H1 (cell line): ENCODE data around the gene IGF2R. TPM values are rescaled to one million over a fixed set of nuclear protein-coding genes. Genes with fewer than 3 reads are reported as not detected.

Source experiments
- CTCF ChIA-PET: fragments of 300-600 bp; sonication (Branson Sonifier 250); formaldehyde crosslinking; loops from one replicate; lab custom pipeline; 2021; ENCODE audit not compliant: partially characterized antibody; lab: Charles Lee
- POLR2A ChIA-PET: fragments of 300-600 bp; sonication (Branson Sonifier 250); formaldehyde crosslinking; loops from one replicate; lab custom pipeline; 2021; ENCODE audit warnings: inconsistent platforms; ENCODE audit not compliant: partially characterized antibody; lab: Charles Lee
- DNase-seq, 2 experiments: peaks; one replicate each; pipeline versions ENCODE4 v3.0.0 to v3.0.0-alpha.2; 2010 to 2022; ENCODE audit warnings: low spot score in 2 of 2, low read depth in 1 of 2, mixed read lengths in 1 of 2
- FAIRE-seq: peaks from 2 replicates; lab custom pipeline; 2011; peaks lifted over from hg19 to GRCh38; lab: Jason Lieb, UNC
- H2AFZ ChIP-seq: 2 replicates; pipeline ENCODE4 v1.8.1; 2012; ENCODE audit warnings: low read length, inconsistent platforms
- H2AK5ac ChIP-seq: 2 replicates; pipeline ENCODE4 v1.6.1; 2013; ENCODE audit warnings: low read depth, low read length
- H2BK120ac ChIP-seq: replicated peaks from 2 replicates; pipeline ENCODE3; 2013; ENCODE audit warnings: low read depth, low read length, inconsistent platforms
- H2BK12ac ChIP-seq: 2 replicates; pipeline ENCODE4 v1.6.1; 2013; ENCODE audit warnings: low read depth, low read length
- H2BK15ac ChIP-seq: 2 replicates; pipeline ENCODE4 v1.6.1; 2013; ENCODE audit warnings: low read length
- H2BK20ac ChIP-seq: 2 replicates; pipeline ENCODE4 v1.6.1; 2013; ENCODE audit warnings: low read length
- H2BK5ac ChIP-seq: 2 replicates; pipeline ENCODE4 v1.6.1; 2013; ENCODE audit warnings: low read depth, low read length
- H3K14ac ChIP-seq: 2 replicates; pipeline ENCODE4 v1.6.1; 2013; ENCODE audit warnings: inconsistent platforms; ENCODE audit not compliant: insufficient read length
- H3K18ac ChIP-seq: 2 replicates; pipeline ENCODE4 v1.6.1; 2013; ENCODE audit warnings: low read length; ENCODE audit errors: extremely low read depth
- H3K23ac ChIP-seq: 2 replicates; pipeline ENCODE4 v1.6.1; 2013; ENCODE audit warnings: inconsistent platforms; ENCODE audit not compliant: insufficient read length
- H3K23me2 ChIP-seq: 2 replicates; pipeline ENCODE4 v1.6.1; 2013; ENCODE audit warnings: low read depth, low read length
- H3K27ac ChIP-seq: 2 replicates; pipeline ENCODE4 v1.6.1; 2011; ENCODE audit warnings: low read depth, low read length, inconsistent platforms
- H3K27me3 ChIP-seq, 4 experiments: replicated peaks in 1 of 4; 1 replicate in 1 of 4; 2 replicates in 3 of 4; pipeline versions ENCODE4 v1.6.1 to v1.8.1; 2011 to 2013; ENCODE audit warnings: low read length in 3 of 4, mild to moderate bottlenecking in 3 of 4, inconsistent platforms in 2 of 4, mixed read lengths in 2 of 4, moderate library complexity in 1 of 4; ENCODE audit not compliant: control insufficient read depth in 3 of 4, insufficient read depth in 3 of 4; ENCODE audit errors: extremely low read depth in 1 of 4
- H3K36me3 ChIP-seq, 4 experiments: 2 replicates each; pipeline versions ENCODE4 v1.6.1 to v1.8.1; 2011 to 2013; ENCODE audit warnings: mild to moderate bottlenecking in 4 of 4, low read length in 3 of 4, moderate library complexity in 2 of 4, control low read depth in 1 of 4, inconsistent platforms in 1 of 4; ENCODE audit not compliant: insufficient read depth in 4 of 4, control insufficient read depth in 2 of 4
- H3K4ac ChIP-seq: replicated peaks from 2 replicates; pipeline ENCODE3; 2013; ENCODE audit warnings: low read length, low read depth, mixed read lengths, inconsistent platforms; ENCODE audit not compliant: insufficient read length
- H3K4me1 ChIP-seq, 4 experiments: replicated peaks in 1 of 4; 1 replicate in 1 of 4; 2 replicates in 3 of 4; pipeline versions ENCODE4 v1.6.1 to v1.8.1; 2011 to 2013; ENCODE audit warnings: low read length in 3 of 4, inconsistent platforms in 2 of 4, mixed read lengths in 1 of 4; ENCODE audit not compliant: insufficient read depth in 4 of 4, control insufficient read depth in 3 of 4
- H3K4me2 ChIP-seq, 2 experiments: 2 replicates each; pipeline versions ENCODE4 v1.6.1 to v1.8.1; 2011 to 2013; ENCODE audit warnings: low read depth in 2 of 2, low read length in 2 of 2, control low read depth in 1 of 2, inconsistent platforms in 1 of 2, mild to moderate bottlenecking in 1 of 2; ENCODE audit not compliant: insufficient read depth in 1 of 2
- H3K4me3 ChIP-seq, 4 experiments: fragments of 200-600, 300-600 bp in 1 of 4; sonication (generic), shearing (Covaris generic), sonication (Bioruptor Twin) in 1 of 4; 2 replicates each; pipeline versions ENCODE4 v1.5.1 to v1.8.1; 2011 to 2016; ENCODE audit warnings: low read length in 4 of 4, low read depth in 3 of 4, control low read depth in 2 of 4, inconsistent platforms in 2 of 4, mild to moderate bottlenecking in 2 of 4, mixed read lengths in 1 of 4, moderate library complexity in 1 of 4; ENCODE audit not compliant: insufficient read depth in 2 of 4; ENCODE audit errors: extremely low read depth in 1 of 4
- H3K56ac ChIP-seq: replicated peaks from 2 replicates; pipeline ENCODE3; 2013; ENCODE audit warnings: low read depth, mild to moderate bottlenecking, mixed read lengths, low read length, inconsistent platforms; ENCODE audit not compliant: insufficient read length
- H3K79me1 ChIP-seq: 2 replicates; pipeline ENCODE4 v1.6.1; 2013; ENCODE audit warnings: low read depth, low read length, control low read depth
- H3K79me2 ChIP-seq, 2 experiments: 2 replicates each; pipeline versions ENCODE4 v1.6.1 to v1.8.1; 2012 to 2013; ENCODE audit warnings: low read length in 2 of 2, mild to moderate bottlenecking in 2 of 2, inconsistent platforms in 1 of 2; ENCODE audit not compliant: insufficient read depth in 2 of 2, control insufficient read depth in 1 of 2
- H3K9ac ChIP-seq, 4 experiments: replicated peaks in 1 of 4; 1 replicate in 1 of 4; 2 replicates in 3 of 4; pipeline versions ENCODE4 v1.6.1 to v1.8.1; 2011 to 2013; ENCODE audit warnings: low read depth in 3 of 4, low read length in 3 of 4, control low read depth in 2 of 4, mild to moderate bottlenecking in 2 of 4, moderate library complexity in 2 of 4, inconsistent platforms in 1 of 4; ENCODE audit errors: extremely low read depth in 1 of 4
- H3K9me3 ChIP-seq, 2 experiments: 2 replicates each; pipeline versions ENCODE4 v1.6.1 to v1.8.1; 2012 to 2013; ENCODE audit warnings: mild to moderate bottlenecking in 2 of 2, moderate library complexity in 2 of 2, control low read depth in 1 of 2, inconsistent platforms in 1 of 2, low read depth in 1 of 2, low read length in 1 of 2, mixed read lengths in 1 of 2; ENCODE audit not compliant: insufficient read depth in 2 of 2
- H4K20me1 ChIP-seq, 2 experiments: replicated peaks in 1 of 2; 2 replicates each; pipeline versions ENCODE3 to v1.8.1; 2011 to 2013; ENCODE audit warnings: inconsistent platforms in 2 of 2, low read length in 2 of 2, mild to moderate bottlenecking in 1 of 2; ENCODE audit not compliant: insufficient read depth in 2 of 2, control insufficient read depth in 1 of 2
- H4K5ac ChIP-seq: 2 replicates; pipeline ENCODE4 v1.6.1; 2013; ENCODE audit warnings: low read length, low read depth, mixed read lengths, inconsistent platforms; ENCODE audit not compliant: insufficient read length
- H4K8ac ChIP-seq: 2 replicates; pipeline ENCODE4 v1.8.0; 2013; ENCODE audit warnings: mild to moderate bottlenecking, moderate library complexity, low read length, inconsistent platforms; ENCODE audit not compliant: insufficient read depth; ENCODE audit errors: extremely low read depth
- H4K91ac ChIP-seq: replicated peaks from 2 replicates; pipeline ENCODE3; 2013; ENCODE audit warnings: low read length, mixed read lengths, inconsistent platforms; ENCODE audit not compliant: insufficient read length
- BACH1 ChIP-seq: IDR thresholded peaks from 2 replicates; pipeline ENCODE4 v1.6.1; 2012; ENCODE audit warnings: low read length, improper control_type of control experiment
- BRCA1 ChIP-seq: IDR thresholded peaks from 2 replicates; pipeline ENCODE4 v1.6.1; 2012; ENCODE audit warnings: low read depth, low read length, improper control_type of control experiment
- SAP30 ChIP-seq: fragments of 300-600 bp; sonication (generic); IDR thresholded peaks from 2 replicates; pipeline ENCODE4 v1.7.1; 2012; ENCODE audit warnings: low read length, moderate library complexity, mild to moderate bottlenecking, inconsistent platforms; ENCODE audit not compliant: insufficient read depth, insufficient replicate concordance
- SP1 ChIP-seq: IDR thresholded peaks from 2 replicates; pipeline ENCODE4 v1.6.1; 2011; ENCODE audit warnings: low read depth, low read length
- TBP ChIP-seq: IDR thresholded peaks from 2 replicates; pipeline ENCODE4 v1.6.1; 2011; ENCODE audit warnings: low read depth, low read length, improper control_type of control experiment
- WGBS, 2 experiments: shearing (Covaris generic) in 1 of 2; methylation state at CpG; one replicate each; pipeline versions ENCODE4 v1.1.6 to v1.1.7; 2013 to 2015; ENCODE audit warnings: low lambda C conversion rate in 2 of 2, mixed read lengths in 2 of 2, inconsistent platforms in 1 of 2, low coverage in 1 of 2, missing lambda C conversion rate in 1 of 2; ENCODE audit not compliant: insufficient replicate concordance in 2 of 2, insufficient coverage in 1 of 2, insufficient read length in 1 of 2; ENCODE audit errors: extremely low coverage in 1 of 2, missing lambda C conversion rate in 1 of 2; 5-methylcytosine and 5-hydroxymethylcytosine counted together
- polyA plus RNA-seq, 7 experiments: library from polyadenylated mRNA; depleted of rRNA in 3 of 7; stranded (reverse) in 5 of 7; unstranded in 2 of 7; fragments of >200 nt in 5 of 7; fragments of 200-250 nt in 2 of 7; gene quantifications; 1 replicate in 5 of 7; 2 replicates in 1 of 7; 4 replicates in 1 of 7; pipeline versions ENCODE4 v1.2.1 to v1.2.3, GENCODE V29; 2011 to 2013; ENCODE audit warnings: missing spikeins in 2 of 7, mixed read lengths in 2 of 7
- total RNA-seq: library from RNA; stranded (reverse); fragmentation: NEBNext Ultra II Directional; extraction: Animal tissue kit (Norgen Biotek cat#: 25700); gene quantifications from 2 replicates; pipeline ENCODE4 v1.2.1, GENCODE V29; 2021

The IGF2R gene
- total and polyA plus RNA-seq, 2 of the 8 experiments (the other 6 are each of a cell fraction or from before 2014, with no cell fraction given), result 20.6 to 74.1 TPM

- H3K27me3 ChIP-seq, result no peaks in the 10 kb centered on the region
- H4K91ac ChIP-seq, result no peak overlapping the region
- no peaks in the 10 kb centered on the region for H4K20me1 ChIP-seq
- no peak overlapping the region for H2BK120ac ChIP-seq
- H3K79me2 ChIP-seq, result no peaks in the 10 kb centered on the region
- H3K9me3 ChIP-seq, result no peaks in the 10 kb centered on the region
- H3K56ac ChIP-seq, result no peak overlapping the region
- H4K8ac ChIP-seq, result no peak overlapping the region
- no peak overlapping the region for H3K23ac ChIP-seq
- no peak overlapping the region for H3K27ac ChIP-seq
- no peak overlapping the region for H2BK20ac ChIP-seq
- no peak overlapping the region for H2BK15ac ChIP-seq
- ChIA-PET CTCF (interaction anchor here (1.3 to 2.1 kb wide), 3 partner anchors 16 to 66 kb away, joined by 3 to 11 read pairs (median 3); no protein-coding TSS in a partner anchor), POLR2A (no interaction called here)
- no peak for TF ChIP-seq SAP30
- no peak for TF ChIP-seq SP1
- no peak for TF ChIP-seq BACH1
- TF ChIP-seq BRCA1, result no peak
- TF ChIP-seq TBP, result no peak
- no peak overlapping the region for H3K9ac ChIP-seq
- no peak overlapping the region for H2AK5ac ChIP-seq
- no peak overlapping the region for H4K5ac ChIP-seq
- H3K36me3 ChIP-seq, result no peaks in the 10 kb centered on the region
- H3K79me1 ChIP-seq, result no peaks in the 10 kb centered on the region
- DNase-seq (no peak), FAIRE-seq (no peak)
- H3K4ac ChIP-seq, result no peak overlapping the region
- H3K23me2 ChIP-seq, result no peaks in the 10 kb centered on the region
- H2AFZ ChIP-seq, result no peak overlapping the region
- H3K4me1 ChIP-seq, result no peaks in the 10 kb centered on the region
- WGBS, 2 experiments, result 92% methylated on average over 3 of the region's 3 CpGs; no CpG with 5 or more reads in 1 of the 2 experiments
- H3K4me2 ChIP-seq, result no peak overlapping the region
- H3K4me3 ChIP-seq, result no peak overlapping the region
- H2BK12ac ChIP-seq, result no peak overlapping the region
- H3K18ac ChIP-seq, result no peak overlapping the region
- no peak overlapping the region for H2BK5ac ChIP-seq
- H3K14ac ChIP-seq, result no peak overlapping the region
Observed at GRCh38 chr6:160154471-160154870, 185.6 kb downstream of the IGF2R start.
